Measurements from ENCODE around the gene CADM1.

Gene CADM1

GRCh38 chr11:115213007-115213406 lies 291.2 kb downstream of the CADM1 start:
- no peak for DNase-seq (ENCODE audit: low spot score)
- ChIA-PET CTCF (interaction anchor here (0.6 kb wide), 1 partner anchor 15 kb away, joined by 4 read pairs; no protein-coding TSS in a partner anchor), POLR2A (ENCODE audit: low non-redundant PET) (no interaction called here)
- TF ChIP-seq CTCF (conservative IDR thresholded peaks at IDR 0.05; ENCODE audit: low read depth): no peak
- no peak overlapping the region for H3K27ac ChIP-seq

GRCh38 chr11:115208808-115209259 lies 295.4 kb downstream of the CADM1 start:
- no peak for TF ChIP-seq CTCF (conservative IDR thresholded peaks at IDR 0.05; ENCODE audit: low read depth)
- no peak overlapping the region for H3K27ac ChIP-seq
- DNase-seq (ENCODE audit: low spot score): no peak
- CTCF ChIA-PET: no interaction called here
- POLR2A ChIA-PET (ENCODE audit: low non-redundant PET): no interaction called here

- CTCF ChIA-PET: no interaction called here
- DNase-seq (ENCODE audit: low spot score): no peak
- POLR2A ChIA-PET (ENCODE audit: low non-redundant PET): no interaction called here
- no peak overlapping the region for H3K27ac ChIP-seq
- no peak for TF ChIP-seq CTCF (conservative IDR thresholded peaks at IDR 0.05; ENCODE audit: low read depth)
Measured at GRCh38 chr11:115207916-115208315, 296.3 kb downstream of the CADM1 start.

- no peak overlapping the region for H3K27ac ChIP-seq
- no peak for TF ChIP-seq CTCF (conservative IDR thresholded peaks at IDR 0.05; ENCODE audit: low read depth)
- DNase-seq (ENCODE audit: low spot score): no peak
- ChIA-PET CTCF (no interaction called here), POLR2A (ENCODE audit: low non-redundant PET) (no interaction called here)
Measured at GRCh38 chr11:115207166-115207591, 297.0 kb downstream of the CADM1 start.

- no peak for DNase-seq (ENCODE audit: low spot score)
- ChIA-PET CTCF (interaction anchor here (0.9 kb wide), 1 partner anchor 13 kb away, joined by 3 read pairs; no protein-coding TSS in a partner anchor), POLR2A (ENCODE audit: low non-redundant PET) (no interaction called here)
- H3K27ac ChIP-seq: no peak overlapping the region
- no peak for TF ChIP-seq CTCF (conservative IDR thresholded peaks at IDR 0.05; ENCODE audit: low read depth)
Measured at GRCh38 chr11:115206365-115207022, 297.7 kb downstream of the CADM1 start.

GRCh38 chr11:115202900-115203552 lies 301.2 kb downstream of the CADM1 start:
- TF ChIP-seq CTCF (conservative IDR thresholded peaks at IDR 0.05; ENCODE audit: low read depth): no peak
- POLR2A ChIA-PET (ENCODE audit: low non-redundant PET): no interaction called here
- DNase-seq (ENCODE audit: low spot score): no peak
- no peak overlapping the region for H3K27ac ChIP-seq
- CTCF ChIA-PET: no interaction called here

All from RWPE1 (cell line).